Islet of Langerhans (tissue), 1 donor: Measurements from ENCODE around the gene ZNF154.

Experiments used
- FAIRE-seq: peaks from one replicate; lab custom pipeline; 2011; peaks lifted over from hg19 to GRCh38; lab: Jason Lieb, UNC

ZNF154 gene

GRCh38 chr19:57675881-57676280, 33.1 kb downstream of the ZNF154 start:
- FAIRE-seq = no peak

- FAIRE-seq = no peak
Measured at GRCh38 chr19:57672466-57672865, 36.5 kb downstream of the ZNF154 start.

- FAIRE-seq = no peak
Measured at GRCh38 chr19:57671124-57671895, 37.7 kb downstream of the ZNF154 start.

- FAIRE-seq = no peak
Measured at GRCh38 chr19:57668635-57669034, 40.4 kb downstream of the ZNF154 start, which contains the start of gene ZSCAN4. Gene ZSCAN4 (plus strand): TSS chr19:57668935. CDS start chr19:57676146, 7,211 bp downstream.

- FAIRE-seq = no peak
Measured at GRCh38 chr19:57667228-57667627, 41.8 kb downstream of the ZNF154 start.

- no peak for FAIRE-seq
Measured at GRCh38 chr19:57665261-57665806, 43.7 kb downstream of the ZNF154 start.

GRCh38 chr19:57664269-57665127, 44.5 kb downstream of the ZNF154 start:
- FAIRE-seq = no peak

GRCh38 chr19:57656346-57656745, 52.7 kb downstream of the ZNF154 start:
- no peak for FAIRE-seq

GRCh38 chr19:57655443-57655842, 53.6 kb downstream of the ZNF154 start:
- no peak for FAIRE-seq

GRCh38 chr19:57653689-57654088, 55.3 kb downstream of the ZNF154 start:
- FAIRE-seq = no peak

- FAIRE-seq = no peak
Measured at GRCh38 chr19:57651654-57651996, 57.4 kb downstream of the ZNF154 start.

- FAIRE-seq = no peak
Measured at GRCh38 chr19:57648331-57649003, 60.5 kb downstream of the ZNF154 start.
